DOHH2 (cell line): ENCODE results near the gene SECISBP2.

Experiments
- EZH2phosphoT487 ChIP-seq: fragments of 200-600 bp; sonication (generic); IDR thresholded peaks from 2 replicates; pipeline ENCODE4 v1.6.1; 2017; ENCODE audit warnings: borderline replicate concordance, mild to moderate bottlenecking, antibody characterized with exemption, low read length, moderate library complexity, mixed read lengths
- TF ChIP-seq, protein P1 (sequence below): fragments of 200-600 bp; sonication (generic); IDR thresholded peaks from one replicate; pipeline ENCODE4 v1.5.1; 2014; ENCODE audit warnings: antibody characterized with exemption, mild to moderate bottlenecking, low read depth, low read length; ENCODE audit not compliant: poor library complexity, severe bottlenecking

DNA sequence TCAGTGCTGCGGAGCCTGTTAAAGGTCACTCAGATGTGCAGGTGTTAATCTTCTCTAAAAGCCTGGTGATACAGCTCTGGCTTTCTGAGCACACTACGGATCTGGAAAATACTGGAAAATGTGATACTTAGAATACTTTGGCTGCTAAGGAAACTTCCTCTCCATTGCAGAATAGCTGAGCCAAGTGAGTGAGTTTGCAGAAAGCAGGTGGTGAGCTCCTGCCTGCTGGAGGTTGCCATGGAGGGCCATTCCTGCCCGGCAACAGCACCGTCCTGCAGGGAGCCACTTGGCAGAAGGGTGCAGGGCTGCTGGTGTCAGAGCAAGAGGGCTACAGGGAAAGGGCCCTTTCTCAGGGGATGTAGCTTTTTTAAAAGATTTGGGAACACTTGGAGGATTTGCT, 40.7 kb downstream of the SECISBP2 start:
- TF ChIP-seq, protein P1, sequence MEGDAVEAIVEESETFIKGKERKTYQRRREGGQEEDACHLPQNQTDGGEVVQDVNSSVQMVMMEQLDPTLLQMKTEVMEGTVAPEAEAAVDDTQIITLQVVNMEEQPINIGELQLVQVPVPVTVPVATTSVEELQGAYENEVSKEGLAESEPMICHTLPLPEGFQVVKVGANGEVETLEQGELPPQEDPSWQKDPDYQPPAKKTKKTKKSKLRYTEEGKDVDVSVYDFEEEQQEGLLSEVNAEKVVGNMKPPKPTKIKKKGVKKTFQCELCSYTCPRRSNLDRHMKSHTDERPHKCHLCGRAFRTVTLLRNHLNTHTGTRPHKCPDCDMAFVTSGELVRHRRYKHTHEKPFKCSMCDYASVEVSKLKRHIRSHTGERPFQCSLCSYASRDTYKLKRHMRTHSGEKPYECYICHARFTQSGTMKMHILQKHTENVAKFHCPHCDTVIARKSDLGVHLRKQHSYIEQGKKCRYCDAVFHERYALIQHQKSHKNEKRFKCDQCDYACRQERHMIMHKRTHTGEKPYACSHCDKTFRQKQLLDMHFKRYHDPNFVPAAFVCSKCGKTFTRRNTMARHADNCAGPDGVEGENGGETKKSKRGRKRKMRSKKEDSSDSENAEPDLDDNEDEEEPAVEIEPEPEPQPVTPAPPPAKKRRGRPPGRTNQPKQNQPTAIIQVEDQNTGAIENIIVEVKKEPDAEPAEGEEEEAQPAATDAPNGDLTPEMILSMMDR: no peak
- TF ChIP-seq EZH2phosphoT487: no peak
